Measurements from ENCODE around the gene ERC1. TPM values are rescaled to one million over a fixed set of nuclear protein-coding genes. Genes with fewer than 3 reads are reported as not detected.

ERC1 gene
- total RNA-seq, 2 donors from 2014 or later, result 40.3 to 43.0 TPM

DNA sequence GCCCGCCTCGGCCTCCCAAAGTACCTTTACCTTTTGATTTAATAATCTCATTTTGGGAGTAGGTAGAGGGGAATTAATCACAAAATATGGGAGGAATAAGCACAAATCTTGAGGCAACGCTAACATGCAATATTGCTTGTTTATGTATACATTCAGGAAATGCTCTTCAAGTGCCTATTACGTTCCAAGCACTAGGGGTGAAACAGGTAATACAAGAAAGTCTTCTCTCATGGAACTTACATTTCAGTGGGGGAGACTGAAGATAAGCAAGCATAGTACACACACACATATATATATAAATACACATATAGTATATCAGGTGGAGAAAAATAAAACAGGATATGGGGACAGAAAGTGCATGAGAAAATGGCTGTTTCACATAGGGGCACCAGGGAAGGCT, 19.0 kb upstream of the ERC1 start:
- Histone ChIP-seq H3K27ac (no peak overlapping the region), H3K27me3 (no peaks in the 10 kb centered on the region), H3K4me1 (no peaks in the 10 kb centered on the region), H3K36me3 (no peaks in the 10 kb centered on the region), H3K4me3 (no peak overlapping the region), H3K9me3 (no peaks in the 10 kb centered on the region)
- DNase-seq (ENCODE audit: low spot score), result no peak
- TF ChIP-seq, protein P1, sequence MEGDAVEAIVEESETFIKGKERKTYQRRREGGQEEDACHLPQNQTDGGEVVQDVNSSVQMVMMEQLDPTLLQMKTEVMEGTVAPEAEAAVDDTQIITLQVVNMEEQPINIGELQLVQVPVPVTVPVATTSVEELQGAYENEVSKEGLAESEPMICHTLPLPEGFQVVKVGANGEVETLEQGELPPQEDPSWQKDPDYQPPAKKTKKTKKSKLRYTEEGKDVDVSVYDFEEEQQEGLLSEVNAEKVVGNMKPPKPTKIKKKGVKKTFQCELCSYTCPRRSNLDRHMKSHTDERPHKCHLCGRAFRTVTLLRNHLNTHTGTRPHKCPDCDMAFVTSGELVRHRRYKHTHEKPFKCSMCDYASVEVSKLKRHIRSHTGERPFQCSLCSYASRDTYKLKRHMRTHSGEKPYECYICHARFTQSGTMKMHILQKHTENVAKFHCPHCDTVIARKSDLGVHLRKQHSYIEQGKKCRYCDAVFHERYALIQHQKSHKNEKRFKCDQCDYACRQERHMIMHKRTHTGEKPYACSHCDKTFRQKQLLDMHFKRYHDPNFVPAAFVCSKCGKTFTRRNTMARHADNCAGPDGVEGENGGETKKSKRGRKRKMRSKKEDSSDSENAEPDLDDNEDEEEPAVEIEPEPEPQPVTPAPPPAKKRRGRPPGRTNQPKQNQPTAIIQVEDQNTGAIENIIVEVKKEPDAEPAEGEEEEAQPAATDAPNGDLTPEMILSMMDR (IDR thresholded peaks at IDR 0.05), result no peak

GRCh38 chr12:974271-974862, 16.7 kb upstream of the ERC1 start:
- H3K27me3 ChIP-seq, result no peaks in the 10 kb centered on the region
- no peak overlapping the region for H3K27ac ChIP-seq
- TF ChIP-seq, protein P1 (IDR thresholded peaks at IDR 0.05), result no peak

GRCh38 chr12:976644-977043, 14.4 kb upstream of the ERC1 start:
- H3K27me3 ChIP-seq, result no peaks in the 10 kb centered on the region
- TF ChIP-seq, protein P1 (IDR thresholded peaks at IDR 0.05), result no peak
- no peak overlapping the region for H3K4me3 ChIP-seq
- no peaks in the 10 kb centered on the region for H3K36me3 ChIP-seq
- no peaks in the 10 kb centered on the region for H3K9me3 ChIP-seq
- DNase-seq (ENCODE audit: low spot score), result no peak
- H3K27ac ChIP-seq, result no peak overlapping the region
- no peaks in the 10 kb centered on the region for H3K4me1 ChIP-seq

More at GRCh38 chr12:974271-974862, 16.7 kb upstream of the ERC1 start:
- no peaks in the 10 kb centered on the region for H3K9me3 ChIP-seq
- no peak overlapping the region for H3K4me3 ChIP-seq
- DNase-seq (ENCODE audit: low spot score), result no peak
- H3K4me1 ChIP-seq, result no peaks in the 10 kb centered on the region
- no peaks in the 10 kb centered on the region for H3K36me3 ChIP-seq

- no peak for DNase-seq (ENCODE audit: low spot score)
- Histone ChIP-seq H3K4me1 (no peaks in the 10 kb centered on the region), H3K27ac (no peak overlapping the region), H3K9me3 (no peaks in the 10 kb centered on the region), H3K27me3 (no peaks in the 10 kb centered on the region), H3K36me3 (no peaks in the 10 kb centered on the region), H3K4me3 (no peak overlapping the region)
- TF ChIP-seq, protein P1 (IDR thresholded peaks at IDR 0.05), result no peak
These were observed 13.9 kb upstream of the ERC1 start for GRCh38 chr12:977156-977555.

- H3K27me3 ChIP-seq, result no peaks in the 10 kb centered on the region
- H3K4me3 ChIP-seq, result no peak overlapping the region
- no peak overlapping the region for H3K27ac ChIP-seq
- TF ChIP-seq, protein P1 (IDR thresholded peaks at IDR 0.05), result no peak
- H3K9me3 ChIP-seq, result no peaks in the 10 kb centered on the region
- H3K4me1 ChIP-seq, result no peaks in the 10 kb centered on the region
- no peaks in the 10 kb centered on the region for H3K36me3 ChIP-seq
- DNase-seq (ENCODE audit: low spot score), result no peak
These were observed 11.7 kb upstream of the ERC1 start for GRCh38 chr12:979349-979748.

Data from right atrium auricular region (tissue), 2 donors.